Left lobe of liver (tissue), 1 donor: Measurements from ENCODE around the gene SLC2A5. TPM values are rescaled to one million over a fixed set of nuclear protein-coding genes. Genes with fewer than 3 reads are reported as not detected.

ENCODE experiments used
- total RNA-seq: library from RNA; stranded (reverse); gene quantifications from one replicate; pipeline ENCODE4 v1.2.1, GENCODE V29; 2021
- donor health status: DM: no; HTN: yes; CAD: no.

SLC2A5 gene
- total RNA-seq, 1 donor from 2014 or later: 0.35 TPM

Other genes with a start within 250 kb of the SLC2A5 start
- 382 TPM for gene ENO1, start 190.9 kb downstream of the SLC2A5 start, total RNA-seq
- not detected for gene CA6, start 123.8 kb downstream of the SLC2A5 start, total RNA-seq
- not detected for gene SLC2A7, start 43.2 kb downstream of the SLC2A5 start, total RNA-seq
- gene GPR157, start 59.5 kb upstream of the SLC2A5 start, total RNA-seq: 8.3 TPM
- gene H6PD, start 165.1 kb upstream of the SLC2A5 start, total RNA-seq: 116 TPM
- 6.2 TPM for gene SPSB1, start 223.3 kb upstream of the SLC2A5 start, total RNA-seq